ENCODE data around the gene ZNF780B.

The ZNF780B gene

DNA sequence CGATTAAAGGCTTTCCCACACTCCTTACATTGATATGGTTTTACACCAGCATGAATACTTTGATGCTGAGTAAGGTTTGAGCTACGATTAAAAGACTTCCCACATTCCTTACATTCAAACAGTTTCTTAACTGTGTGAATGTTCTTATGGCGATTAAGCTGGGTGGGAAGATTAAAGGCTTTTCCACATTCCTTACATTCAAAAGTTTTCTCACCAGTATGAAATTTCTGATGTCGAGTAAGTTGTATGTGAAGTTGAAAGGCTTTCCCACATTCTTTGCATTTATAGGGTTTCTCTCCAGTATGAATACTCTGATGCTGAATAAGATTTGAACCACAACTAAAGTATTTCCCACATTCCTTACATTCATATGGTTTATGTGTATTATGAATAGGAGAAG is 20.0 kb downstream of the ZNF780B start:
- peaks cover 48% of the 10 kb centered on the region for H3K9me3 ChIP-seq (replicated peaks; ENCODE audit: low read length)

DNA sequence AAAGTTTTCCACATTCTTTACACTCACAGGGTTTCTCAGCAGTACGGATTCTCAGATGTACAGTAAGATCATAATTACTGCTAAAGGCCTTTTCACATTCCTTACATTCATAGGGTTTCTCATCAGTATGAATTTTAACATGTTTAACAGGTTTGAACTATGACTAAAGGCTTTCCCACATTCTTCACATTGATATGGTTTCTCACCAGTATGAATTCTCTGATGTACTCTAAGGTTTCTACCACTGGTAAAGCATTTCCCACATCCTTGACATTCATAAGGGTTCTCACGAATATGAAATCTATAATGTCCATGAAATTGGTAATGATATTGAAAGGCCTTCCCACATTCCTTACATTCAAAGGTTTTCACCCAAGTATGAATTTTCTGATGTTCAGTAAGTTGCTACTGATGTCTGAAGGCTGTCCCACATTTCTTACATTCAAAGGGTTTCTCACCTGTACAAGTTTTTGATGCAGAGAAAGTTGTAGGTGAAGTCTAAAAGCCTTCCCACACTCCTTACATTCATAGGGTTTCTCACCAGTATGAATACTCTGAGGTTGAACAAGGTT is 22.0 kb downstream of the ZNF780B start:
- H3K9me3 ChIP-seq (replicated peaks; ENCODE audit: low read length) = peaks cover 64% of the 10 kb centered on the region

More for the DNA sequence above, 20.0 kb downstream of the ZNF780B start:
- no peak overlapping the region for H3K4me2 ChIP-seq (ENCODE audit: low read length)
- no peaks in the 10 kb centered on the region for H3K4me1 ChIP-seq (ENCODE audit: control insufficient read depth, insufficient read depth, low read length)
- H3K27me3 ChIP-seq (ENCODE audit: control insufficient read depth, insufficient read depth, low read length) = no peaks in the 10 kb centered on the region
- H3K9ac ChIP-seq (ENCODE audit: low read depth, low read length) = no peak overlapping the region
- no peak overlapping the region for H3K4me3 ChIP-seq (ENCODE audit: low read length)
- peaks cover 25% of the 10 kb centered on the region for H3K36me3 ChIP-seq (ENCODE audit: insufficient read depth, low read length)

GRCh38 chr19:40026597-40026970 is 29.4 kb downstream of the ZNF780B start:
- H3K4me2 ChIP-seq (ENCODE audit: low read length) = no peak overlapping the region
- H3K4me3 ChIP-seq (ENCODE audit: low read length) = no peak overlapping the region
- no peak overlapping the region for H3K9ac ChIP-seq (ENCODE audit: low read depth, low read length)
- no peaks in the 10 kb centered on the region for H3K4me1 ChIP-seq (ENCODE audit: control insufficient read depth, insufficient read depth, low read length)
- H3K36me3 ChIP-seq (ENCODE audit: insufficient read depth, low read length) = no peaks in the 10 kb centered on the region
- H3K27me3 ChIP-seq (ENCODE audit: control insufficient read depth, insufficient read depth, low read length) = no peaks in the 10 kb centered on the region
- peaks cover 66% of the 10 kb centered on the region for H3K9me3 ChIP-seq (replicated peaks; ENCODE audit: low read length)

More for the DNA sequence above, 22.0 kb downstream of the ZNF780B start:
- no peak overlapping the region for H3K4me3 ChIP-seq (ENCODE audit: low read length)
- H3K27me3 ChIP-seq (ENCODE audit: control insufficient read depth, insufficient read depth, low read length) = no peaks in the 10 kb centered on the region
- H3K36me3 ChIP-seq (ENCODE audit: insufficient read depth, low read length) = peaks cover 25% of the 10 kb centered on the region
- no peak overlapping the region for H3K4me2 ChIP-seq (ENCODE audit: low read length)
- no peak overlapping the region for H3K9ac ChIP-seq (ENCODE audit: low read depth, low read length)
- no peaks in the 10 kb centered on the region for H3K4me1 ChIP-seq (ENCODE audit: control insufficient read depth, insufficient read depth, low read length)

GRCh38 chr19:40025938-40026596 is 30.0 kb downstream of the ZNF780B start:
- H3K4me1 ChIP-seq (ENCODE audit: control insufficient read depth, insufficient read depth, low read length) = no peaks in the 10 kb centered on the region
- H3K9me3 ChIP-seq (replicated peaks; ENCODE audit: low read length) = peaks cover 65% of the 10 kb centered on the region
- H3K9ac ChIP-seq (ENCODE audit: low read depth, low read length) = no peak overlapping the region
- H3K4me2 ChIP-seq (ENCODE audit: low read length) = no peak overlapping the region
- no peak overlapping the region for H3K4me3 ChIP-seq (ENCODE audit: low read length)
- H3K36me3 ChIP-seq (ENCODE audit: insufficient read depth, low read length) = no peaks in the 10 kb centered on the region
- no peaks in the 10 kb centered on the region for H3K27me3 ChIP-seq (ENCODE audit: control insufficient read depth, insufficient read depth, low read length)

DNA sequence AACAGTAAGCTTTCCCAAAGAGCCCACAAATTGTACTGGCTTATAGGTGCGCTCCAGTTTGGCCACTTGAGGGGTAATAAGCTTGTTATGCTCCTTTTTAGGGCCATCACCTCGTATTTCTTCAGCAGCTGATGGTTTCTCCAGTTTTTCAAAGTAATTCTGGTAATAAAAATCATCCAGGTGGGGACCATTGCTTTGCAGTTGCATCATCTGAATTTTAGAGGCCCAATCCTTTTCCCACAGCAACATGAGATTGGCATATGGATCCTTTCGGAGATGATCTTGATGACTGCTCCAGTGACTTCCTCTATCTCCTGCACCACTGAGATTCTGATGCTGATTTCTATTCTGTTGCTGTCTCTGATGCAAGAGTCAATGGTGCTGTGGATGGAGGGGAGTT is 32.1 kb downstream of the ZNF780B start:
- no peak overlapping the region for H3K4me2 ChIP-seq (ENCODE audit: low read length)
- no peak overlapping the region for H3K9ac ChIP-seq (ENCODE audit: low read depth, low read length)
- H3K27me3 ChIP-seq (ENCODE audit: control insufficient read depth, insufficient read depth, low read length) = no peaks in the 10 kb centered on the region
- no peaks in the 10 kb centered on the region for H3K36me3 ChIP-seq (ENCODE audit: insufficient read depth, low read length)
- no peaks in the 10 kb centered on the region for H3K4me1 ChIP-seq (ENCODE audit: control insufficient read depth, insufficient read depth, low read length)
- H3K9me3 ChIP-seq (replicated peaks; ENCODE audit: low read length) = peaks cover 48% of the 10 kb centered on the region
- H3K4me3 ChIP-seq (ENCODE audit: low read length) = no peak overlapping the region

DNA sequence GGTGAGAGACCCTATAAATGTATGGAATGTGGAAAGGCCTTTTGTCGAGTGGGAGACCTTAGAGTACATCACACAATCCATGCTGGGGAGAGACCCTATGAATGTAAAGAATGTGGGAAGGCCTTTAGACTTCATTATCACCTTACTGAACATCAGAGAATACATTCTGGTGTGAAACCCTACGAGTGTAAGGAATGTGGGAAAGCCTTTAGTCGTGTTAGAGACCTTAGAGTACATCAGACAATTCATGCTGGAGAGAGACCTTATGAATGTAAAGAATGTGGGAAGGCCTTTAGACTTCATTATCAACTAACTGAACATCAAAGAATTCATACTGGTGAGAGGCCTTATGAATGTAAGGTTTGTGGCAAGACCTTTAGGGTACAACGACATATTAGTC is 42.0 kb downstream of the ZNF780B start:
- peaks cover 32% of the 10 kb centered on the region for H3K9me3 ChIP-seq (replicated peaks; ENCODE audit: low read length)
- no peaks in the 10 kb centered on the region for H3K4me1 ChIP-seq (ENCODE audit: control insufficient read depth, insufficient read depth, low read length)
- H3K4me3 ChIP-seq (ENCODE audit: low read length) = no peak overlapping the region
- no peak overlapping the region for H3K4me2 ChIP-seq (ENCODE audit: low read length)
- H3K9ac ChIP-seq (ENCODE audit: low read depth, low read length) = no peak overlapping the region
- H3K36me3 ChIP-seq (ENCODE audit: insufficient read depth, low read length) = peaks cover 10% of the 10 kb centered on the region
- no peaks in the 10 kb centered on the region for H3K27me3 ChIP-seq (ENCODE audit: control insufficient read depth, insufficient read depth, low read length)

DNA sequence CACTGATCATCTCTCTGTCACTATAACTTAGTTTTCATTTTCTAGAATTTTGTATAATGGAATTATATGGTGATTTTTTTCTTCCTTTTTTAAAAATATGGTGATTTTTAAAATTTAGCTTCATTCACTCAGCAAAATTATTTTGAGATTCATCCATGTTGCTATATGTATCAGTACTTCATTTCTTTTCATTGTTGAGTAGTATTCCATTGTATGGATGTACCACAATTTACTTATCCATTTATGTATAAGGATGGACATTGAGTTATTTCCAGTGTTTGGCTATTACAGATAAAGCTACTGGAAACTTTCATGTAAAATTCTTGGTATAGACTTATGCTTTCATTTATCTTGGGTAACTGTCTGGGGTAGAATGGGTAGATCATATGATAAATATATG is 46.4 kb downstream of the ZNF780B start:
- H3K4me1 ChIP-seq (ENCODE audit: control insufficient read depth, insufficient read depth, low read length) = peaks cover 11% of the 10 kb centered on the region
- H3K9me3 ChIP-seq (replicated peaks; ENCODE audit: low read length) = peaks cover 18% of the 10 kb centered on the region
- no peak overlapping the region for H3K9ac ChIP-seq (ENCODE audit: low read depth, low read length)
- H3K36me3 ChIP-seq (ENCODE audit: insufficient read depth, low read length) = peaks cover 27% of the 10 kb centered on the region
- no peaks in the 10 kb centered on the region for H3K27me3 ChIP-seq (ENCODE audit: control insufficient read depth, insufficient read depth, low read length)
- H3K4me2 ChIP-seq (ENCODE audit: low read length) = no peak overlapping the region
- H3K4me3 ChIP-seq (ENCODE audit: low read length) = no peak overlapping the region

GRCh38 chr19:40006273-40006691 is 49.7 kb downstream of the ZNF780B start:
- no peak overlapping the region for H3K4me2 ChIP-seq (ENCODE audit: low read length)
- H3K4me1 ChIP-seq (ENCODE audit: control insufficient read depth, insufficient read depth, low read length) = peaks cover 11% of the 10 kb centered on the region
- no peaks in the 10 kb centered on the region for H3K27me3 ChIP-seq (ENCODE audit: control insufficient read depth, insufficient read depth, low read length)
- H3K9ac ChIP-seq (ENCODE audit: low read depth, low read length) = peak overlapping the region; percentile 10
- no peak overlapping the region for H3K4me3 ChIP-seq (ENCODE audit: low read length)
- H3K9me3 ChIP-seq (replicated peaks; ENCODE audit: low read length) = no peaks in the 10 kb centered on the region
- H3K36me3 ChIP-seq (ENCODE audit: insufficient read depth, low read length) = peaks cover 22% of the 10 kb centered on the region

GRCh38 chr19:40005691-40006272 is 50.2 kb downstream of the ZNF780B start:
- no peak overlapping the region for H3K4me3 ChIP-seq (ENCODE audit: low read length)
- peaks cover 11% of the 10 kb centered on the region for H3K4me1 ChIP-seq (ENCODE audit: control insufficient read depth, insufficient read depth, low read length)
- H3K9me3 ChIP-seq (replicated peaks; ENCODE audit: low read length) = no peaks in the 10 kb centered on the region
- no peaks in the 10 kb centered on the region for H3K27me3 ChIP-seq (ENCODE audit: control insufficient read depth, insufficient read depth, low read length)
- H3K4me2 ChIP-seq (ENCODE audit: low read length) = no peak overlapping the region
- H3K36me3 ChIP-seq (ENCODE audit: insufficient read depth, low read length) = peaks cover 22% of the 10 kb centered on the region
- peak overlapping the region; percentile 10 for H3K9ac ChIP-seq (ENCODE audit: low read depth, low read length)

DNA sequence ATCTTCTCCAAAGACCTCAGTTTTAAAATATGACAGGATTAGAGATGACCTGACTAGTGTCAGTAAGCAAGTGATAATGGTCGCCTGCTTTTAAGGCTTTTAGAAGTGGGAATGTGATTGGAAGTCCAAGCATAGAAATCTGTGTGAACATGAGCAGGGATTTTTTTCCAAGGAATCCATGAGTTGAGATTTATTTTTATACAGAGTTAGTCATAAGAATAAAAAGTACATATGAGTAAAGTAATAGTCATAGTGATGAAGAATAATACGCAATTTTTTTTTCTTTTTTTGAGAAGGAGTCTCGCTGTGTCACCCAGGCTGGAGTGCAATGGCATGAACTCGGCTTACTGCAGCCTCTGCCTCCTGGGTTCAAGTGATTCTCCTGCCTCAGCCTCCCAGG is 57.5 kb downstream of the ZNF780B start:
- H3K27me3 ChIP-seq (ENCODE audit: control insufficient read depth, insufficient read depth, low read length) = no peaks in the 10 kb centered on the region
- H3K9me3 ChIP-seq (replicated peaks; ENCODE audit: low read length) = no peaks in the 10 kb centered on the region
- H3K36me3 ChIP-seq (ENCODE audit: insufficient read depth, low read length) = no peaks in the 10 kb centered on the region
- H3K4me2 ChIP-seq (ENCODE audit: low read length) = peak overlapping the region; percentile 98
- peak overlapping the region; percentile 95 for H3K9ac ChIP-seq (ENCODE audit: low read depth, low read length)
- H3K4me3 ChIP-seq (ENCODE audit: low read length) = peak overlapping the region; percentile 50
- peaks cover 25% of the 10 kb centered on the region for H3K4me1 ChIP-seq (ENCODE audit: control insufficient read depth, insufficient read depth, low read length)

DNA sequence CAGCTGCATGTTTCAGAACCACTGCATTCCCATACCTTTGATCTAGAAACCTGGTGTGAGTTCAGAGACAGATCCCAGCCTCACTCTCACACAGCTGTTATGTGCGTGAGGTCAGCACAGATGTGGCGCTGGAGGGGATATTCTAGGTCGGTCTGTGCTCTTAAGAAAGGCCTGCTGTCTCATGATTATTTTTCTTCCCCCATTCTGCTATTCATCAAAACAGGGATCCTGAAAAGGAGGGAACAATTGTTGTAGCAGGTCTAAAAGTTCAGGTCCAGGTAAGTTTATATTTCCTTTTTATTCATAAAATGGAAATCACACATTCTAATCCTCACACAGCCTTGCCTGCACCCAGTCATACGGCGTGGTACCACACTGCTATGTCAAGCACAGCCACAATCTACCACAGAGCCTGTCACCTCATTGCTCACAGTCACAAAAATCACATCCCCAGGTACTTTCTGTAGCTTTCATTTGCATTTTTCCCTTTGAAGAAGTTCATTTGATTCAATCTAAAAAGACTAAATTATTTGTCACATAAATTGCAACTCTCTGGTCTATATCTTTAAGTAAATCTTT is 58.3 kb downstream of the ZNF780B start:
- peak overlapping the region; percentile 98 for H3K4me2 ChIP-seq (ENCODE audit: low read length)

More for the DNA sequence above, 58.3 kb downstream of the ZNF780B start:
- H3K9me3 ChIP-seq (replicated peaks; ENCODE audit: low read length) = no peaks in the 10 kb centered on the region
- peaks cover 25% of the 10 kb centered on the region for H3K4me1 ChIP-seq (ENCODE audit: control insufficient read depth, insufficient read depth, low read length)
- peak overlapping the region; percentile 92 for H3K4me3 ChIP-seq (ENCODE audit: low read length)
- no peaks in the 10 kb centered on the region for H3K27me3 ChIP-seq (ENCODE audit: control insufficient read depth, insufficient read depth, low read length)
- H3K9ac ChIP-seq (ENCODE audit: low read depth, low read length) = peak overlapping the region; percentile 95
- H3K36me3 ChIP-seq (ENCODE audit: insufficient read depth, low read length) = no peaks in the 10 kb centered on the region
